Measurements from ENCODE around the gene TAS2R19.
"Not testable (repeated sequence)": the region's sequence is repeated elsewhere in the genome, so short reads cannot be mapped to it uniquely, and the experiment has no call there.

Gene TAS2R19, protein sequence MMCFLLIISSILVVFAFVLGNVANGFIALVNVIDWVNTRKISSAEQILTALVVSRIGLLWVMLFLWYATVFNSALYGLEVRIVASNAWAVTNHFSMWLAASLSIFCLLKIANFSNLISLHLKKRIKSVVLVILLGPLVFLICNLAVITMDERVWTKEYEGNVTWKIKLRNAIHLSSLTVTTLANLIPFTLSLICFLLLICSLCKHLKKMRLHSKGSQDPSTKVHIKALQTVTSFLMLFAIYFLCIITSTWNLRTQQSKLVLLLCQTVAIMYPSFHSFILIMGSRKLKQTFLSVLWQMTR

DNA sequence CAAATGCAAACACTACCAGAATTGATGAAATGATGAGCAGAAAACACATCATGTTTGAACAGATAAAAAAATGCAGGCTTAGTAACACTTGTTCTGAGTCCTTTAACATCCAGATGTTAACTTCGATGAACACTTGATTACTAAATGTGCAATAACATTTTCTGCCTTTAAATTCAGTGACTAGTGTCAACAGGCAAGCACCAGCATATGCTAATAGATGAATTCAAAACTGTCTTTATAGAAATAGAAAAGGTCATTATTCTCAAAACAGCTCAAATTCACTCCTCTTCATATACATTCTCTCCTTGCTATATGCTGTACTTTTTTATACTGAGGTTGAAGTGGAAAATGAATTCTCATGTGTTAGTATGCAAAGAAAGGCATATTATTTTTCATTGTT is at the start of gene TAS2R19:
TSS of gene TAS2R19 (minus strand) at position 101 of the 400 bp plus-strand sequence. CDS start at position 52, 49 bp downstream.
- DNase-seq = no peak

GRCh38 chr12:11071414-11071813 is 49.0 kb upstream of the TAS2R19 start:
- no peak for DNase-seq

GRCh38 chr12:11070999-11071398 is 48.6 kb upstream of the TAS2R19 start:
- no peak for DNase-seq

GRCh38 chr12:11069854-11070365 is 47.5 kb upstream of the TAS2R19 start:
- no peak for DNase-seq

- no peak for DNase-seq
These were observed 45.1 kb upstream of the TAS2R19 start for GRCh38 chr12:11067514-11067913.

GRCh38 chr12:11062194-11062593 is 39.8 kb upstream of the TAS2R19 start, which contains the start of gene TAS2R46:
Gene TAS2R46, minus strand, starts transcription at chr12:11062294. Its CDS starts 0 bp downstream, at chr12:11062294.
- DNase-seq = not testable (repeated sequence)

DNA sequence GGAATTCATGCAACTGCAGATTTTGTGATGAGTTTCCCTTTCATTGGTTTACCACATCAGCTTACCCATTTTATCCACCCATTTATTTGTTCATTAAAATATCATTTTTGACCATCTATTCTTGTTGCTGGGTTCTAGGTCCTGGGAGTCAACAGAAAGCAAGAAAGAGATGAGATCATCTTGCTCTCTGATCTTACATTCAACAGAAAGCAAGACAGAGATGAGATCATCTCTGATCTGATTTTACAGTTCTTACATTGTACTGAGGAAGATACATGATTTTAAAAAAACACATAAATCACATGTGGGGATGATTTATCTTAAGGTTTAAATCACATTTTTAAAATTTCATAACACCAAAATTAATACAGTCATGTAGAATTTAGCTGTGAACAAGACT is 37.4 kb upstream of the TAS2R19 start:
- DNase-seq = no peak

DNA sequence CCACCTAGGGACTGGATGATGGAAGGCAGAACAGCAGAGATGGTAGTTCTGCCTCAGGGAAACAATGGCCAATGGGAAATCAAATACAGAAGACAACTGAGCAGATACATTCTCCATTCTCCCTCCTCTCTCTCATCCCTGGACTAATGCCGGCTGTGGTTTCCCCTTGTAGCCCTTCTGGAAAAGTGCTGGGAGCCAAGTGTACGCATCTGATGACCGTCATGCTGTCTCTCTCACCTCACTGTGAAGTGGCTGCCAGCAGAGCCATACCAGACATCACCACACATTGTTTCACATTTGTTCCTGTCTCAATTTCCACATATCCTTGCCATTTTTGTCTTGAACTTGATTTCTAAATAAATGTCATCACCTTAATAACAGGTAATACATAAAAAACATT is 36.6 kb upstream of the TAS2R19 start:
- DNase-seq = no peak

DNA sequence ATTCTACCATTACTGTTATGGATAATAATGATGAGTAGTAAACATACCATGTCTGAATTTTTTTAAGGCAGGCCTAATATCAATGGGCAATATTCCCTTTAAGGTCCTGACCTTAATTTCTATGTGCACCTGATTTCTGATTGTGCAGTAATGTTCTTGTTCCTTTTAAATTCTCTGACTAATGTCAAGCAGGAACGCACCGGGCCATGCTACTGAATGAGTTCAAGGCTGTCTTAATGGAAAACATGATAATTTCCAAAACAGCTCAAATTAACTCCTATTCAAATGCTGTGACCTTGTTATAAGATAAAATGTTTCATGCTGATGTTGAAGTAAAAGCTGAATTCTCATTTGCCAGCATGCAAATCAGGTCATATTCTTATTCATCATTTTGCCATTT is 32.9 kb upstream of the TAS2R19 start:
- DNase-seq = no peak

DNA sequence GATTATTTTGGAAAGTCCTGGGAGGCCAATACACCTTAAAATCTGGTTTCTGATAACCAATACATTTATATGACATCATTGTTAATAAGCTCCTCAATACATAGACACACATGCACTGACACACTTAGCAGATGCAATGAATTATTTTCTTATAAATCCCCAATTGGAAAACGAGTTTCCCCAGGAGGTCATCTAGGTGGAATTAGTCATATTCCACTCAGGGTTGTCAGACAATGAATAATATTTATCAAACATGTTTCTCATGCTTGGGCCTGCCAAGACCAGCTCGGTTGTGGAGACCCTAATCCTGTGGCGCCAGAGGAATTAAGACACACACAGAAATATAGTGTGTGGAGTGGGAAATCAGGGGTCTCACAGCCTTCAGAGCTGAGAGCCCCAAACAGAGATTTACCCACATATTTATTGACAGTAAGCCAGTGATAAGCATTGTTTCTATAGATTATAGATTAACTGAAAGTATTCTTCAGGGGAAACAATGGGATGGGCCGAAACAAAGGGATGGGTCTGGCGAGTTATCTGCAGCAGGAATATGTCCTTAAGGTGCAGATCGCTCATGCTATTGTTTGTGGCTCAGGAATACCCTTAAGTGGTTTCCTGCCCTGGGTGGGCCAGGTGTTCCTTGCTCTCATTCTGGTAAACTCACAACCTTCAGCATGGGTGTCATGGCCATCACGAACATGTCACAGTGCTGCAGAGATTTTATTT is 27.5 kb upstream of the TAS2R19 start:
- not testable (repeated sequence) for DNase-seq

DNA sequence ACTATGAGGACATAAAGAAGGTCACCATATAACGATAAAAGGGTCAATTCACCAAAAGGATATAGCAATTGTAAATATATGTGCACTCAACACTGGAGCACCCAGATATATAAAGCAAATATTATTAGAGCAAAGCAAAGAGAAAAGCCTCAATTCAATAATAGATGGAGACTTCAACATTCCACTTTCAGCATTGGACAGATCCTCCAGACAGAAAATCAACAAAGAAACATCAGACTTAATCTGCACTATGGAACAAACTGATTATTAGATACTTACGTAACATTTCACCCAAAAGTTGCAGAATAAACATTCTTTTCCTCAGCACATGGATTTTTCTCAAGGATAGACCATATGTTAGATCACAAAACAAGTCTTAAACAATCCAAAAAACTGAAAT is 18.9 kb upstream of the TAS2R19 start:
- DNase-seq = not testable (repeated sequence)

DNA sequence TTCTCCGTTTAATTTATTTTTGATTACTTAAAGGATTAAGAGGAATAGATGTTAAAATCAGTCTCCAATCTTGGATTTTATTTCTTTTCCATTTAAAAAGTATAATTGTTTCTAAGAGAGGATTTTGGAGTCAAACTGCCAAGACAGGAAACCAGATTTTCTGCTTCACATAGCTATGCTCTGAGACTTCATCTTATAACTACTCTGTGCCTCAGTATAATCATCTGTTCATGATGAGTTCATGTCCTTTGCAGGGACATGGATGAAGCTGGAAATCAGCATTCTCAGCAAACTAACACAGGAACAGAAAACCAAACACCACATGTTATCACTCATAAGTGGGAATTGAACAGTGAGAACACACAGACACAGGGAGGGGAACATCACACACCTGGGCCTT is 17.7 kb upstream of the TAS2R19 start:
- no peak for DNase-seq

GRCh38 chr12:11039171-11039570 is 16.8 kb upstream of the TAS2R19 start:
- no peak for DNase-seq

GRCh38 chr12:11033959-11034358 is 11.5 kb upstream of the TAS2R19 start:
- DNase-seq = not testable (repeated sequence)

GRCh38 chr12:11031307-11031706 is 8.9 kb upstream of the TAS2R19 start, which contains the start of gene TAS2R31:
Gene TAS2R31, minus strand, starts transcription at chr12:11031407. Its CDS starts 72 bp downstream, at chr12:11031335.
- no peak for DNase-seq

DNA sequence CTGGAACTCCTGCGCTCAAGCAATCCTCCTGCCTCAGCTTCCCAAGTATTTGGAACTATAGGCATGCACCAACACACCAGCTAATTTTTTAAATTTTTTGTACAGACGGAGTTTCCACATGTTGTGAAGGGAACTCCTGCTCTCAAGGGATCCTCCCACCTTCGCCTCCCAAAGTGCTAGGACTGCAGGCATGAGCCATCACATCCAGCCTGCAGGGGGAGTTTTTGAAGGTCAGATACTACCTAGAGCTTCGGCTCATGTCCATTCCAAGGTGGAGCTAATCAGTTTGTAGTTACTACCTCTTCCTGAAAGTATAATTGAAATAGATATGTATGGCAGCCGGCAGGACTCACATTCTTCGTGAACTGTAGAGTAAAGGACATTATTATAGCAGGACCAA is 3.7 kb upstream of the TAS2R19 start:
- no peak for DNase-seq

DNA sequence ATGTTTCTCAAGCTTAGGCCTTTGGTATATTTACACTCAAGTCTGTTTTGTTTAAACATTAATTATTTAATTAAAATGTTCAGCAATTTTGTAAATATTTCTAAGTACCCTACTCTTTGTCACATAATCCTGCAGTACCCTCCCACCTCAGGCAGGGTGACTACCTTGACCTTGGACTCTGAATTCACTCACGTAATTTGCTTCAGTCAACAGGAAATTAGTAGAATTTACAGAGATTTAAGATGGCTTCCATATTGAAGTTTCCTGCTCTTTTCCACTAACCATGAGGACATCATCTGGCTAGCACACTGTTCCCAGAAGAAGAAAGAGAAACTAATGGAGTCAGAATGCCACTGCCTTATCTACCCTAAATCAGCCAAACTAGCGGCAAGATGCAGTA is 967 bp upstream of the TAS2R19 start:
- no peak for DNase-seq

GRCh38 chr12:11016937-11017336 is 5.5 kb downstream of the TAS2R19 start:
- DNase-seq = no peak

GRCh38 chr12:11015775-11016430 is 6.5 kb downstream of the TAS2R19 start:
- DNase-seq = no peak

- no peak for DNase-seq
These were observed 8.2 kb downstream of the TAS2R19 start for GRCh38 chr12:11014234-11014633.

GRCh38 chr12:11007608-11008007 is 14.8 kb downstream of the TAS2R19 start:
- no peak for DNase-seq

GRCh38 chr12:10998204-10998603 is 24.2 kb downstream of the TAS2R19 start, which contains the start of gene TAS2R20:
Gene TAS2R20, minus strand, starts transcription at chr12:10998304. Its CDS starts 429 bp downstream, at chr12:10997875.
- DNase-seq = no peak

- no peak for DNase-seq
These were observed 28.1 kb downstream of the TAS2R19 start for GRCh38 chr12:10994307-10994706.
